H1 (cell line): Measurements from ENCODE around the gene PECR. TPM values are rescaled to one million over a fixed set of nuclear protein-coding genes. Genes with fewer than 3 reads are reported as not detected.

ENCODE experiments used
- CTCF ChIA-PET: fragments of 300-600 bp; sonication (Branson Sonifier 250); formaldehyde crosslinking; loops from one replicate; lab custom pipeline; 2021; ENCODE audit not compliant: partially characterized antibody; lab: Charles Lee
- POLR2A ChIA-PET: fragments of 300-600 bp; sonication (Branson Sonifier 250); formaldehyde crosslinking; loops from one replicate; lab custom pipeline; 2021; ENCODE audit warnings: inconsistent platforms; ENCODE audit not compliant: partially characterized antibody; lab: Charles Lee
- DNase-seq, 2 experiments: peaks; one replicate each; pipeline versions ENCODE4 v3.0.0 to v3.0.0-alpha.2; 2010 to 2022; ENCODE audit warnings: low spot score in 2 of 2, low read depth in 1 of 2, mixed read lengths in 1 of 2
- FAIRE-seq: peaks from 2 replicates; lab custom pipeline; 2011; peaks lifted over from hg19 to GRCh38; lab: Jason Lieb, UNC
- H2AFZ ChIP-seq: 2 replicates; pipeline ENCODE4 v1.8.1; 2012; ENCODE audit warnings: low read length, inconsistent platforms
- H2AK5ac ChIP-seq: 2 replicates; pipeline ENCODE4 v1.6.1; 2013; ENCODE audit warnings: low read depth, low read length
- H2BK120ac ChIP-seq: replicated peaks from 2 replicates; pipeline ENCODE3; 2013; ENCODE audit warnings: low read depth, low read length, inconsistent platforms
- H2BK12ac ChIP-seq: 2 replicates; pipeline ENCODE4 v1.6.1; 2013; ENCODE audit warnings: low read depth, low read length
- H2BK15ac ChIP-seq: 2 replicates; pipeline ENCODE4 v1.6.1; 2013; ENCODE audit warnings: low read length
- H2BK20ac ChIP-seq: 2 replicates; pipeline ENCODE4 v1.6.1; 2013; ENCODE audit warnings: low read length
- H2BK5ac ChIP-seq: 2 replicates; pipeline ENCODE4 v1.6.1; 2013; ENCODE audit warnings: low read depth, low read length
- H3K14ac ChIP-seq: 2 replicates; pipeline ENCODE4 v1.6.1; 2013; ENCODE audit warnings: inconsistent platforms; ENCODE audit not compliant: insufficient read length
- H3K18ac ChIP-seq: 2 replicates; pipeline ENCODE4 v1.6.1; 2013; ENCODE audit warnings: low read length; ENCODE audit errors: extremely low read depth
- H3K23ac ChIP-seq: 2 replicates; pipeline ENCODE4 v1.6.1; 2013; ENCODE audit warnings: inconsistent platforms; ENCODE audit not compliant: insufficient read length
- H3K23me2 ChIP-seq: 2 replicates; pipeline ENCODE4 v1.6.1; 2013; ENCODE audit warnings: low read depth, low read length
- H3K27ac ChIP-seq: 2 replicates; pipeline ENCODE4 v1.6.1; 2011; ENCODE audit warnings: low read depth, low read length, inconsistent platforms
- H3K27me3 ChIP-seq, 4 experiments: replicated peaks in 1 of 4; 1 replicate in 1 of 4; 2 replicates in 3 of 4; pipeline versions ENCODE4 v1.6.1 to v1.8.1; 2011 to 2013; ENCODE audit warnings: low read length in 3 of 4, mild to moderate bottlenecking in 3 of 4, inconsistent platforms in 2 of 4, mixed read lengths in 2 of 4, moderate library complexity in 1 of 4; ENCODE audit not compliant: control insufficient read depth in 3 of 4, insufficient read depth in 3 of 4; ENCODE audit errors: extremely low read depth in 1 of 4
- H3K36me3 ChIP-seq, 4 experiments: 2 replicates each; pipeline versions ENCODE4 v1.6.1 to v1.8.1; 2011 to 2013; ENCODE audit warnings: mild to moderate bottlenecking in 4 of 4, low read length in 3 of 4, moderate library complexity in 2 of 4, control low read depth in 1 of 4, inconsistent platforms in 1 of 4; ENCODE audit not compliant: insufficient read depth in 4 of 4, control insufficient read depth in 2 of 4
- H3K4ac ChIP-seq: replicated peaks from 2 replicates; pipeline ENCODE3; 2013; ENCODE audit warnings: low read length, low read depth, mixed read lengths, inconsistent platforms; ENCODE audit not compliant: insufficient read length
- H3K4me1 ChIP-seq, 4 experiments: replicated peaks in 1 of 4; 1 replicate in 1 of 4; 2 replicates in 3 of 4; pipeline versions ENCODE4 v1.6.1 to v1.8.1; 2011 to 2013; ENCODE audit warnings: low read length in 3 of 4, inconsistent platforms in 2 of 4, mixed read lengths in 1 of 4; ENCODE audit not compliant: insufficient read depth in 4 of 4, control insufficient read depth in 3 of 4
- H3K4me2 ChIP-seq, 2 experiments: 2 replicates each; pipeline versions ENCODE4 v1.6.1 to v1.8.1; 2011 to 2013; ENCODE audit warnings: low read depth in 2 of 2, low read length in 2 of 2, control low read depth in 1 of 2, inconsistent platforms in 1 of 2, mild to moderate bottlenecking in 1 of 2; ENCODE audit not compliant: insufficient read depth in 1 of 2
- H3K4me3 ChIP-seq, 4 experiments: fragments of 200-600, 300-600 bp in 1 of 4; sonication (generic), shearing (Covaris generic), sonication (Bioruptor Twin) in 1 of 4; 2 replicates each; pipeline versions ENCODE4 v1.5.1 to v1.8.1; 2011 to 2016; ENCODE audit warnings: low read length in 4 of 4, low read depth in 3 of 4, control low read depth in 2 of 4, inconsistent platforms in 2 of 4, mild to moderate bottlenecking in 2 of 4, mixed read lengths in 1 of 4, moderate library complexity in 1 of 4; ENCODE audit not compliant: insufficient read depth in 2 of 4; ENCODE audit errors: extremely low read depth in 1 of 4
- H3K56ac ChIP-seq: replicated peaks from 2 replicates; pipeline ENCODE3; 2013; ENCODE audit warnings: low read depth, mild to moderate bottlenecking, mixed read lengths, low read length, inconsistent platforms; ENCODE audit not compliant: insufficient read length
- H3K79me1 ChIP-seq: 2 replicates; pipeline ENCODE4 v1.6.1; 2013; ENCODE audit warnings: low read depth, low read length, control low read depth
- H3K79me2 ChIP-seq, 2 experiments: 2 replicates each; pipeline versions ENCODE4 v1.6.1 to v1.8.1; 2012 to 2013; ENCODE audit warnings: low read length in 2 of 2, mild to moderate bottlenecking in 2 of 2, inconsistent platforms in 1 of 2; ENCODE audit not compliant: insufficient read depth in 2 of 2, control insufficient read depth in 1 of 2
- H3K9ac ChIP-seq, 4 experiments: replicated peaks in 1 of 4; 1 replicate in 1 of 4; 2 replicates in 3 of 4; pipeline versions ENCODE4 v1.6.1 to v1.8.1; 2011 to 2013; ENCODE audit warnings: low read depth in 3 of 4, low read length in 3 of 4, control low read depth in 2 of 4, mild to moderate bottlenecking in 2 of 4, moderate library complexity in 2 of 4, inconsistent platforms in 1 of 4; ENCODE audit errors: extremely low read depth in 1 of 4
- H3K9me3 ChIP-seq, 2 experiments: 2 replicates each; pipeline versions ENCODE4 v1.6.1 to v1.8.1; 2012 to 2013; ENCODE audit warnings: mild to moderate bottlenecking in 2 of 2, moderate library complexity in 2 of 2, control low read depth in 1 of 2, inconsistent platforms in 1 of 2, low read depth in 1 of 2, low read length in 1 of 2, mixed read lengths in 1 of 2; ENCODE audit not compliant: insufficient read depth in 2 of 2
- H4K20me1 ChIP-seq, 2 experiments: replicated peaks in 1 of 2; 2 replicates each; pipeline versions ENCODE3 to v1.8.1; 2011 to 2013; ENCODE audit warnings: inconsistent platforms in 2 of 2, low read length in 2 of 2, mild to moderate bottlenecking in 1 of 2; ENCODE audit not compliant: insufficient read depth in 2 of 2, control insufficient read depth in 1 of 2
- H4K5ac ChIP-seq: 2 replicates; pipeline ENCODE4 v1.6.1; 2013; ENCODE audit warnings: low read length, low read depth, mixed read lengths, inconsistent platforms; ENCODE audit not compliant: insufficient read length
- H4K8ac ChIP-seq: 2 replicates; pipeline ENCODE4 v1.8.0; 2013; ENCODE audit warnings: mild to moderate bottlenecking, moderate library complexity, low read length, inconsistent platforms; ENCODE audit not compliant: insufficient read depth; ENCODE audit errors: extremely low read depth
- H4K91ac ChIP-seq: replicated peaks from 2 replicates; pipeline ENCODE3; 2013; ENCODE audit warnings: low read length, mixed read lengths, inconsistent platforms; ENCODE audit not compliant: insufficient read length
- CBX8 ChIP-seq: fragments of 300-800, 300-1000 bp; sonication (generic); IDR thresholded peaks from 2 replicates; pipeline ENCODE4 v1.7.1; 2016; ENCODE audit warnings: low read depth, low read length, borderline replicate concordance
- CHD2 ChIP-seq: IDR thresholded peaks from 2 replicates; pipeline ENCODE4 v1.6.1; 2012; ENCODE audit warnings: low read length, improper control_type of control experiment
- GTF2F1 ChIP-seq: IDR thresholded peaks from 2 replicates; pipeline ENCODE4 v1.6.1; 2012; ENCODE audit warnings: low read depth, low read length, improper control_type of control experiment, borderline replicate concordance
- POLR2AphosphoS5 ChIP-seq: IDR thresholded peaks from 2 replicates; pipeline ENCODE4 v1.6.1; 2011; ENCODE audit warnings: low read depth, low read length
- SAP30 ChIP-seq: fragments of 300-600 bp; sonication (generic); IDR thresholded peaks from 2 replicates; pipeline ENCODE4 v1.7.1; 2012; ENCODE audit warnings: low read length, moderate library complexity, mild to moderate bottlenecking, inconsistent platforms; ENCODE audit not compliant: insufficient read depth, insufficient replicate concordance
- TAF7 ChIP-seq: optimal IDR thresholded peaks from 2 replicates; pipeline ENCODE3; 2011; ENCODE audit warnings: low read depth, mild to moderate bottlenecking, inconsistent platforms, low read length, moderate library complexity, borderline replicate concordance
- WGBS, 2 experiments: shearing (Covaris generic) in 1 of 2; methylation state at CpG; one replicate each; pipeline versions ENCODE4 v1.1.6 to v1.1.7; 2013 to 2015; ENCODE audit warnings: low lambda C conversion rate in 2 of 2, mixed read lengths in 2 of 2, inconsistent platforms in 1 of 2, low coverage in 1 of 2, missing lambda C conversion rate in 1 of 2; ENCODE audit not compliant: insufficient replicate concordance in 2 of 2, insufficient coverage in 1 of 2, insufficient read length in 1 of 2; ENCODE audit errors: extremely low coverage in 1 of 2, missing lambda C conversion rate in 1 of 2; 5-methylcytosine and 5-hydroxymethylcytosine counted together
- polyA plus RNA-seq, 7 experiments: library from polyadenylated mRNA; depleted of rRNA in 3 of 7; stranded (reverse) in 5 of 7; unstranded in 2 of 7; fragments of >200 nt in 5 of 7; fragments of 200-250 nt in 2 of 7; gene quantifications; 1 replicate in 5 of 7; 2 replicates in 1 of 7; 4 replicates in 1 of 7; pipeline versions ENCODE4 v1.2.1 to v1.2.3, GENCODE V29; 2011 to 2013; ENCODE audit warnings: missing spikeins in 2 of 7, mixed read lengths in 2 of 7
- total RNA-seq: library from RNA; stranded (reverse); fragmentation: NEBNext Ultra II Directional; extraction: Animal tissue kit (Norgen Biotek cat#: 25700); gene quantifications from 2 replicates; pipeline ENCODE4 v1.2.1, GENCODE V29; 2021

Gene PECR
- total and polyA plus RNA-seq, 2 of the 8 experiments (the other 6 are each of a cell fraction or from before 2014, with no cell fraction given), result 15.9 to 19.2 TPM

DNA sequence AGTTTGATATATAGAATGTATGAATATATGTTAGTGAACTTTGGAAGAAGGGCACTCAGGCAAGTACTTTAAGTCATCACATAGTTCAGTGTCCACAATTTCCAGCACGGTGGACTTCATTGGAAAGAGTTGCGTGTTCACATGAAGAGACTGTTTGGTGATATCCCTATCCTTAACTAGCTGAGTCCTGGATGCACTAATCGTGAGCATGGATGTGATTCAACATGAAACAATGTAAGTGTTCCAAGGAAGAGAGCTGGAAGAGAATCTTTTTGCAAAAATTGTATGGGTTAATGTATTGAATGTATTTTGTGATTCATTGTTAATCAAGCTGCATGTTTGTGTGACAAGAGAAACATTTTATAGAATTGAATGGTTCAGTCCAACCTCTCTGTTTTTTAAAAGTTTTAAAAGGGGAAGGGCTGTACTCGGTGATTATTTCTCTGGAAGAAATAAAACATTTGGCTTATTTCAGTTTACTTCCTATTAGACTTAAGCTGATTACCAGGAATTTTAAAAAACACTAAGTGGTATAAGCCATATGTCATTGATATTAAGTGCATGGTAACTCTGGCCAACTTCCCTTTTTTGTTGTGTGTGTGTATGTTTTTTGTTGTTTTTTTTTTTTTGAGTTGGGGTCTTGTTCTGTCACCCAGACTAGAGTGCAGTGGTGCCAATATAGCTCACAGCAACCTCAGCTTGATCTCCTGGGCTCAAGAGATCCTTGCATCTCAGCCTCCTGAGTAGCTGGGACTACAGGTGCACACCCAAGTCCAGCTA, 36.1 kb upstream of the PECR start:
- no peak overlapping the region for H3K18ac ChIP-seq
- H2AFZ ChIP-seq, result no peak overlapping the region
- no peaks in the 10 kb centered on the region for H3K27me3 ChIP-seq
- POLR2A ChIA-PET, result interaction anchor here (0.5 to 12.0 kb wide), 9 partner anchors 9 to 292 kb away, joined by 3 to 101 read pairs (median 4); partner anchors contain the start of gene XRCC5
- no peak overlapping the region for H3K56ac ChIP-seq
- no peak overlapping the region for H2BK20ac ChIP-seq
- H3K14ac ChIP-seq, result no peak overlapping the region
- no peak overlapping the region for H2BK5ac ChIP-seq
- peaks cover 0 to 4% of the 10 kb centered on the region in 2 experiments for H4K20me1 ChIP-seq
- no peak overlapping the region for H3K23ac ChIP-seq
- H2BK120ac ChIP-seq, result no peak overlapping the region
- H3K27ac ChIP-seq, result no peak overlapping the region
- H3K9me3 ChIP-seq, result no peaks in the 10 kb centered on the region
- no peak overlapping the region for H4K5ac ChIP-seq
- peaks cover 53 to 95% (median 77%) of the 10 kb centered on the region in 4 experiments for H3K36me3 ChIP-seq
- CTCF ChIA-PET, result interaction anchor here (0.8 to 3.8 kb wide), 5 partner anchors 9 to 50 kb away, joined by 3 to 18 read pairs (median 6); partner anchors contain the start of gene XRCC5
- peaks cover 10 to 82% of the 10 kb centered on the region in 2 experiments; a peak in 3 of 4 replicates for H3K79me2 ChIP-seq
- DNase-seq (no peak), FAIRE-seq (no peak)
- H3K23me2 ChIP-seq, result no peaks in the 10 kb centered on the region
- H3K4me3 ChIP-seq, result no peak overlapping the region
- no peak overlapping the region for H2AK5ac ChIP-seq
- no peak overlapping the region for H4K8ac ChIP-seq
- H2BK12ac ChIP-seq, result no peak overlapping the region
- H3K4me1 ChIP-seq, result peaks cover 0 to 13% (median 10%) of the 10 kb centered on the region in 4 experiments; a peak in 5 of 7 replicates
- H3K79me1 ChIP-seq, result peaks cover 7% of the 10 kb centered on the region; the same call in 1 of the 2 replicates
- TF ChIP-seq GTF2F1 (no peak), POLR2AphosphoS5 (peak; percentile 18; the same call in 1 of the 2 replicates), CHD2 (no peak), CBX8 (no peak), TAF7 (no peak), SAP30 (no peak)
- WGBS, 2 experiments, result 94% methylated on average over 4 of the region's 4 CpGs; no CpG with 5 or more reads in 1 of the 2 experiments
- H3K4me2 ChIP-seq, result no peak overlapping the region
- no peak overlapping the region for H2BK15ac ChIP-seq
- no peak overlapping the region for H3K9ac ChIP-seq
- no peak overlapping the region for H3K4ac ChIP-seq
- no peak overlapping the region for H4K91ac ChIP-seq
